EL (cell line): Measurements from ENCODE around the gene VARS1.

Experiments
- DNase-seq: peaks from one replicate; pipeline ENCODE4 v3.0.0-alpha.2; 2016

The VARS1 gene

GRCh38 chr6:31792761-31793171 lies 2.8 kb downstream of the VARS1 start:
- DNase-seq, result peak; percentile 73

GRCh38 chr6:31792090-31792374 lies 3.5 kb downstream of the VARS1 start:
- no peak for DNase-seq

GRCh38 chr6:31791324-31792089 lies 4.0 kb downstream of the VARS1 start:
- DNase-seq, result peak; percentile 61

- DNase-seq, result no peak
Observed at GRCh38 chr6:31785475-31785874, 10.1 kb downstream of the VARS1 start.

GRCh38 chr6:31784098-31784925 lies 11.2 kb downstream of the VARS1 start:
- no peak for DNase-seq

- DNase-seq, result no peak
Observed at GRCh38 chr6:31782126-31782855, 13.3 kb downstream of the VARS1 start.

- DNase-seq, result no peak
Observed at GRCh38 chr6:31781244-31782125, 14.1 kb downstream of the VARS1 start.

GRCh38 chr6:31780507-31781243 lies 14.9 kb downstream of the VARS1 start:
- no peak for DNase-seq

- DNase-seq, result no peak
Observed at GRCh38 chr6:31779908-31780307, 15.6 kb downstream of the VARS1 start.

- DNase-seq, result no peak
Observed at GRCh38 chr6:31778999-31779885, 16.3 kb downstream of the VARS1 start.

- DNase-seq, result no peak
Observed at GRCh38 chr6:31778193-31778592, 17.4 kb downstream of the VARS1 start.

GRCh38 chr6:31777667-31778050 lies 17.9 kb downstream of the VARS1 start:
- DNase-seq, result no peak

- peak; percentile 80 for DNase-seq
Observed at GRCh38 chr6:31776989-31777666, 18.4 kb downstream of the VARS1 start, which contains the start of gene VWA7. TSS of gene VWA7 (minus strand) at chr6:31777328. CDS start at chr6:31776779, 549 bp downstream.

- DNase-seq, result no peak
Observed at GRCh38 chr6:31776485-31776988, 19.0 kb downstream of the VARS1 start.

- no peak for DNase-seq
Observed at GRCh38 chr6:31775633-31776484, 19.7 kb downstream of the VARS1 start.

GRCh38 chr6:31775184-31775583 lies 20.4 kb downstream of the VARS1 start:
- DNase-seq, result no peak

- peak; percentile 33 for DNase-seq
Observed at GRCh38 chr6:31771992-31772358, 23.6 kb downstream of the VARS1 start.

- no peak for DNase-seq
Observed at GRCh38 chr6:31770860-31771259, 24.7 kb downstream of the VARS1 start.
